Sigmoid colon (tissue), 7 donors: Measurements from ENCODE around the gene ANO3. TPM values are rescaled to one million over a fixed set of nuclear protein-coding genes. Genes with fewer than 3 reads are reported as not detected.

Experiments
- DNase-seq: peaks from one replicate; pipeline ENCODE4 v3.0.0-alpha.2; 2019
- H3K27ac ChIP-seq, 4 donors: fragments of 200-600 bp; sonication (generic); one replicate each; pipeline ENCODE4 v1.5.1; 2016 to 2019; ENCODE audit warnings: mild to moderate bottlenecking in 1 of 4
- H3K27me3 ChIP-seq, 3 donors: fragments of 200-600 bp; sonication (generic); one replicate each; pipeline ENCODE4 v1.5.1; 2019; ENCODE audit warnings: mild to moderate bottlenecking in 1 of 3
- H3K36me3 ChIP-seq, 4 donors: fragments of 200-600 bp; sonication (generic); one replicate each; pipeline ENCODE4 v1.5.1; 2016 to 2019
- H3K4me1 ChIP-seq, 4 donors: fragments of 200-600 bp; sonication (generic); one replicate each; pipeline ENCODE4 v1.5.1; 2017 to 2019
- H3K4me3 ChIP-seq, 4 donors: fragments of 200-600 bp; sonication (generic); one replicate each; pipeline ENCODE4 v1.5.1; 2017 to 2019; ENCODE audit warnings: mild to moderate bottlenecking in 2 of 4, moderate library complexity in 1 of 4
- H3K9me3 ChIP-seq, 4 donors: fragments of 200-600 bp in 3 of 4; sonication (generic) in 3 of 4; one replicate each; pipeline versions ENCODE4 v1.5.1 to v1.6.1; 2013 to 2019
- CTCF ChIP-seq, 4 experiments: fragments of 450-650 bp in 3 of 4; fragments of 200-600 bp in 1 of 4; IDR thresholded peaks; one replicate each; pipeline ENCODE4 v1.5.1; 2016 to 2019; ENCODE audit warnings: antibody characterized with exemption in 4 of 4, mild to moderate bottlenecking in 3 of 4, moderate library complexity in 2 of 4
- EP300 ChIP-seq, 4 donors: sonication (generic); formaldehyde crosslinking; IDR thresholded peaks; one replicate each; pipeline ENCODE4 v1.6.1; 2017; ENCODE audit warnings: antibody characterized with exemption in 4 of 4
- POLR2A ChIP-seq, 2 donors: fragments of 450-650 bp; IDR thresholded peaks; one replicate each; pipeline ENCODE4 v1.6.1; 2016; ENCODE audit warnings: antibody characterized with exemption in 2 of 2, mild to moderate bottlenecking in 2 of 2, moderate library complexity in 2 of 2
- POLR2AphosphoS5 ChIP-seq, 4 donors: sonication (generic); formaldehyde crosslinking; IDR thresholded peaks; one replicate each; pipeline ENCODE4 v1.6.1; 2017; ENCODE audit warnings: antibody characterized with exemption in 4 of 4
- WGBS, 2 donors: extraction: QIAGEN DNeasy Blood & Tissue Kit; methylation state at CpG; one replicate each; pipeline ENCODE4 v1.1.7; 2013; 5-methylcytosine and 5-hydroxymethylcytosine counted together
- intact Hi-C: fragments of 100-400 bp; cut with DNase I; formaldehyde crosslinking; loops from one replicate; pipeline ENCODE4 v1.15.1; 2023
- polyA plus RNA-seq, 3 donors: library from polyadenylated mRNA; stranded (reverse); fragments of 200-250 nt; gene quantifications; one replicate each; pipeline ENCODE4 v1.2.3, GENCODE V29; 2013
- total RNA-seq, 4 donors: library from RNA; depleted of rRNA; stranded (reverse); fragments of >200 nt; gene quantifications; one replicate each; pipeline ENCODE4 v1.1.0, GENCODE V29; 2016
- donor health status: healthy with polysubstance abuse.
- donor health status: Bipolar disorder and iron deficiency.
- donor health status: healthy.

ANO3 gene
- total and polyA plus RNA-seq, 7 donors = 0.04 to 0.71 (median 0.33) TPM; not detected in 2

DNA sequence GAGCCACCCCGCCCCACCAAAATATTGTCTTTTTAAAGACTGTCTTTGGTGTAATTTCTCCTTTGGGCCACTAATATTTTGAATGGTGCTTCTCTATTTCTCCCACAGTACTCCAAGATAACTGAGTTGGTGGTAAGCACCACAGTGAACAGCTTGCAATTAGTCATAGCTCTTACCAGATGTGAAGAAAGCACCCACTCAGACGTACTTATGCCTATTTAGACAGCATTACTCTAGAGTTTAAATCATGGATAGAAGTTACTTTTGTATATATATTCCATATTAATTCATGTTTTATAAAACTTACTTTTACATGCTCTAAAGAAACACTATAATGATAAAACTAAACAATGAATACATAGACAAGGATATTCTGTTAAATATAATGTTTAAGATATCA lies 12.7 kb downstream of the ANO3 start:
- no peak for DNase-seq
- Histone ChIP-seq H3K4me1 (no peaks in the 10 kb centered on the region), H3K27ac (no peak overlapping the region), H3K36me3 (no peaks in the 10 kb centered on the region), H3K4me3 (no peak overlapping the region), H3K9me3 (no peaks in the 10 kb centered on the region), H3K27me3 (no peaks in the 10 kb centered on the region)
- TF ChIP-seq POLR2A (IDR thresholded peaks at IDR 0.05) = no peak
- no peak for TF ChIP-seq POLR2AphosphoS5 (IDR thresholded peaks at IDR 0.05)
- no peak for TF ChIP-seq EP300 (IDR thresholded peaks at IDR 0.05)
- no peak for TF ChIP-seq CTCF (IDR thresholded peaks at IDR 0.05)
- 77 to 80% methylated on average over 2 of the region's 2 CpGs for WGBS, 2 donors
- intact Hi-C loops = no loop called here

- WGBS, 2 donors = 49 to 73% methylated on average over 5 of the region's 5 CpGs
- Histone ChIP-seq H3K9me3 (no peaks in the 10 kb centered on the region), H3K27me3 (no peaks in the 10 kb centered on the region), H3K4me3 (no peak overlapping the region), H3K4me1 (no peaks in the 10 kb centered on the region), H3K27ac (no peak overlapping the region), H3K36me3 (no peaks in the 10 kb centered on the region)
- intact Hi-C loops = no loop called here
- TF ChIP-seq POLR2AphosphoS5 (IDR thresholded peaks at IDR 0.05) = no peak
- TF ChIP-seq CTCF (IDR thresholded peaks at IDR 0.05) = no peak
- TF ChIP-seq EP300 (IDR thresholded peaks at IDR 0.05) = no peak
- no peak for TF ChIP-seq POLR2A (IDR thresholded peaks at IDR 0.05)
- no peak for DNase-seq
Measured at GRCh38 chr11:26348776-26349175, 16.8 kb downstream of the ANO3 start.

DNA sequence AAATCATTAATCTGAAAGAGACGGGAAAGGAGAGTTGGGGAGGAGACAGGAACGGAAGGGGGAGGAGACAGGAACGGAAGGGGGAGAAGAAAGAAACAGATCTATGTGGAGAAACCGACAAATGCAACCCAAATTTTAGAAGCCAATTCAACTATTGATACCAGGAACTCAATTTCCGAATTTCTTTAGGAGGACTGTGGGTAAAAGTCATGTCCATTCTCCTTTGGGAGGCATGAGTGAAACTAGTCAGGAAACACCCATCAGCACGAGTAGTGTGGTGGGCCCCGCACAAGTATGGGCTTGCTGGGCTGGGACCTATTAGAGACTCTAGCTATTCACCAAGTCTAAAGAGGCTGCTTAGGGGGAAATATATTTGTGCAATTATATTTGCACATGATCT lies 18.1 kb downstream of the ANO3 start:
- DNase-seq = no peak
- TF ChIP-seq POLR2AphosphoS5 (IDR thresholded peaks at IDR 0.05) = no peak
- no peak for TF ChIP-seq EP300 (IDR thresholded peaks at IDR 0.05)
- no peak for TF ChIP-seq POLR2A (IDR thresholded peaks at IDR 0.05)
- no peak for TF ChIP-seq CTCF (IDR thresholded peaks at IDR 0.05)
- H3K27me3 ChIP-seq = no peaks in the 10 kb centered on the region
- H3K4me1 ChIP-seq = no peaks in the 10 kb centered on the region
- no peak overlapping the region for H3K27ac ChIP-seq
- WGBS, 2 donors = 83 to 87% methylated on average over 7 of the region's 7 CpGs
- intact Hi-C loops = no loop called here
- H3K4me3 ChIP-seq = no peak overlapping the region
- H3K36me3 ChIP-seq = no peaks in the 10 kb centered on the region
- H3K9me3 ChIP-seq = no peaks in the 10 kb centered on the region

DNA sequence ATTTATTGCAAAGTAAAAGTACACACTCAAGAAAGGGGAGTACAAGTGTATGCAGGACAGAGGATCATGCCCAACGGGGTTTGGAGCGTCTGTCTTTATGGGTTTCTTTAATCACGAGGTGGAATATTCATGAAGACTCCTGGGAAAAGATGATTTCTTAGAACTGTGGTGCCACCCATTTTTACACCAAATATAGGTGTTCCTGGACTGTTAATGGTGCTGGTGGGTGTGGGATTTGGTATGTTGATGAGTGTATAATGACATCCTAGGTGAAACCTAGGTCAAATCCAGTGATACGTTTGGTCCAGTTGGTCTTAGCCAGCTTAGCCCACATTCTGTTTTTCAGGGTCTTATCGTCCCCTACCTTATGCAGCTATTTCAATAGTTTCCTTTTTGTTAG lies 21.1 kb downstream of the ANO3 start:
- no peak overlapping the region for H3K27ac ChIP-seq
- no peak overlapping the region for H3K4me3 ChIP-seq
- 76 to 88% methylated on average over 5 of the region's 5 CpGs for WGBS, 2 donors
- no peaks in the 10 kb centered on the region for H3K27me3 ChIP-seq
- H3K36me3 ChIP-seq = no peaks in the 10 kb centered on the region
- H3K4me1 ChIP-seq = no peaks in the 10 kb centered on the region
- intact Hi-C loops = no loop called here
- no peak for DNase-seq
- TF ChIP-seq POLR2AphosphoS5 (IDR thresholded peaks at IDR 0.05) = no peak
- TF ChIP-seq CTCF (IDR thresholded peaks at IDR 0.05) = no peak
- no peak for TF ChIP-seq POLR2A (IDR thresholded peaks at IDR 0.05)
- TF ChIP-seq EP300 (IDR thresholded peaks at IDR 0.05) = no peak
- no peaks in the 10 kb centered on the region for H3K9me3 ChIP-seq

- intact Hi-C loops = no loop called here
- no peak overlapping the region for H3K4me3 ChIP-seq
- no peak for TF ChIP-seq POLR2AphosphoS5 (IDR thresholded peaks at IDR 0.05)
- TF ChIP-seq POLR2A (IDR thresholded peaks at IDR 0.05) = no peak
- TF ChIP-seq CTCF (IDR thresholded peaks at IDR 0.05) = no peak
Measured at GRCh38 chr11:26359055-26359454, 27.1 kb downstream of the ANO3 start.

More at GRCh38 chr11:26359055-26359454, 27.1 kb downstream of the ANO3 start:
- Histone ChIP-seq H3K27ac (no peak overlapping the region), H3K4me1 (no peaks in the 10 kb centered on the region), H3K36me3 (no peaks in the 10 kb centered on the region), H3K9me3 (no peaks in the 10 kb centered on the region), H3K27me3 (no peaks in the 10 kb centered on the region)
- DNase-seq = no peak
